Effector CD4-positive, alpha-beta T cell (primary cell): Measurements from ENCODE around the gene ZNF292.
"Not testable (repeated sequence)": the region's sequence is repeated elsewhere in the genome, so short reads cannot be mapped to it uniquely, and the experiment has no call there.

ENCODE experiments used
- DNase-seq: peaks from one replicate; pipeline ENCODE4 v3.0.0-alpha.2; 2020
- total RNA-seq: gene quantifications from one replicate; lab custom pipeline; 2026; lab: John Stamatoyannopoulos, UW

Gene ZNF292
- 305 reads per million, percentile 95 among the genes with 10 or more reads in this experiment for total RNA-seq

DNA sequence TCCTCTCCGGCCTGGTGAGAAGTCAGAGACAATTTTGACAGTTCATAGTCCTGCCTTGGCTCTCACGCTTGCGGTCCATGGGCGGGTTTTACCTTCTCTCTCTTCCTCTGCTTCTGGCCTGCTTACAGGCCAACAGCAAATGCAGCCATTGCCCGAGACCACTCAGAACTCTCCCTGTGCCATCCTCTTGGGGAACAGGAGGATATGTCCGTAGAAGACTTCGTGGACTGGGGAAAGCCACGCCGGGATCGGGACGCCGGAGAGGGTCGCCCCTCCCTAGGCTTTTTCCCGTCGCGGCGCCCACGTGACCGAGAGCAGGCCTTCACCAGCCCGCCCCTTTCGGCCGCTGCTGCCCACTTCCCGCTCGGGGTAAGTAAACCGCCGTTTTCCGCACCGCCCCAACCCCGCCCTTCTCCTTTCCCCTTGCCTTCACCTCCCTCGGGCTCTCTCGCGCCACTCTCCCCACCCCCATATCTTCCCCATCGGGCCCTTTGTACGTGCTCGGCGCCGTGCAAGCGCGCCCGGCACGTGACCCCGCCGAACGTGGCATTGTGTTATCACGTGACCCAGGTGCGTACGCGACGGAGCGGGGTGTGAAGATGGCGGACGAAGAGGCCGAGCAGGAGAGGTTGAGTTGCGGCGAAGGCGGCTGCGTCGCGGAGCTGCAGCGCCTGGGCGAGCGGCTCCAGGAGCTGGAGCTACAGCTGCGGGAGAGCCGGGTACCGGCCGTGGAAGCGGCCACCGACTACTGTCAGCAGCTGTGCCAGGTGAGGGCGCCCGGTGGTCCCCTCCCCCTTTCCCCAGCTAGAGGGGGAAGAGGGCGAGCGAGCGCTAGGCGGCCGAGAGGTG lies at the start of gene ZNF292:
Gene ZNF292, plus strand, starts transcription at position 573 of the 849 bp plus-strand sequence. Its CDS starts 27 bp downstream, at position 600.
- peak; percentile 94 for DNase-seq

DNA sequence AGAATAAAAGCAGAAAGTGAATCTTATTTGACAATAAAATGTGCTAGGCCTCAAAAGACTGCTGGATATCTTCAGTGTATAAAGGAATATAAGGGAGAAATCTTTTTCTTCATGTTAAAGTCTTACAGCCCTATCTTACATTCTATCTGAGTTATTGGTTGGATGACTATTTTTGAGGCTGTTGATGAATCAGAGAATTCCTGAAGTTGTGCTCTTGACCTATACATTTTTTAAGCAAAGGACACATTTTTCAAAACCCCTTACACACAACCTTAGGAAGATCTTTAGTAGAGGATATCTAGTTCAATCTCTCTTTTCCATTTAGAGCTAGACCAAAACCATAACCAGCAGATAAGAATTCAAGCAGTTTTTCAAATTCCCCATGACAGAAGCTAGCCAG lies 49.5 kb upstream of the ZNF292 start:
- DNase-seq = no peak

GRCh38 chr6:87110636-87111035 lies 44.7 kb upstream of the ZNF292 start:
- no peak for DNase-seq

DNA sequence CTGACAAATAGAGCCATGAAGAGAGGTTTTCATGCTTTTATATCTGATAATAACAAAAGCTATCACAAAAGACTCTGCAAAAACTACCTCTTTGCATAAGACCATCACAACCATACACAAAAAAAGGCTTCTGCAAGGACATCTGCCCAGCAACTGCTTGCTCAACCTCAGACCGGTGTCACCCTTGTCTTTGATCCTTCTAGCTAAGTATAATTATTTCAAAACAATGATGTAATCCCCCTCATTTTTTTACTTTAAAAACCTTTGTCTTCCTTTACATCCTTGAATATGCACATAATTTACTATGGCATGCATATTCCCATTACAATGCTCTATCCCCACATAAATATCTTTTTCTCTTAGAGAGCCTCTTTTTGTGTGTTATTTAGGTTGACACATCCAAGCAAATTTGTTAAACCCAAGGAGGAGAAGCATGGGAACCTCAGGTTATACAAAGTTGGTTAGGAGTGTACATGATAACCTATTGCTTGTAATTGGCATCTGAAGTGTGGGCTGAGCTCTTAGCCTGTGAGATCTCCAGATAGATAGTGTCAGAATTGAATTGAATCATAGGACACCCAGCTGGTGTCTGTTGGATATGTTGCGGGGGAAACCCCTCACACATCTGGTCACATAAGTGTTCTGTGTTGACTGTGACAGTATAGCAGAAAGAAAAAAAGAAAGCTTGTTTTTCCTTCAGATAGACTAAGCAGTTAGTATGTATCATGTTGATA lies 39.8 kb upstream of the ZNF292 start:
- DNase-seq = no peak

DNA sequence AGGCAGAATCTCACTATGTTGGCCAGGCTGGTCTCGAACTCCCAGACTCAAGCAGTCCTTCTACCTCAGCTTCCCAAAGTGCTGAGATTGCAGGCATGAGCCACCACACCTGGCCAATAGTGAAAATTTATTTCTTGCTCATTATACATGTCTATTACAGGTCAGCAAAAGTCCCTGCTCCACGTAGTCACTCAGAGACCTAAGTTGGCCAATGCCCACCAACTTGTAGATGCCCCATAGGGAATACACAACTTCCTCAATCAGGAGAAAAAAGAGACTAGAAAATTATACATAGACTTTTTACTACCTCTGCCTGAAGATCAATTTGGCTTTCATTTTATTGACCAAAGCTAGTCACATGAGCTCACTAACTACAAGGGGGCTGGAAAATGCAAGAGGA lies 38.4 kb upstream of the ZNF292 start:
- DNase-seq = no peak

- no peak for DNase-seq
Observed at GRCh38 chr6:87118054-87118453, 37.3 kb upstream of the ZNF292 start.

DNA sequence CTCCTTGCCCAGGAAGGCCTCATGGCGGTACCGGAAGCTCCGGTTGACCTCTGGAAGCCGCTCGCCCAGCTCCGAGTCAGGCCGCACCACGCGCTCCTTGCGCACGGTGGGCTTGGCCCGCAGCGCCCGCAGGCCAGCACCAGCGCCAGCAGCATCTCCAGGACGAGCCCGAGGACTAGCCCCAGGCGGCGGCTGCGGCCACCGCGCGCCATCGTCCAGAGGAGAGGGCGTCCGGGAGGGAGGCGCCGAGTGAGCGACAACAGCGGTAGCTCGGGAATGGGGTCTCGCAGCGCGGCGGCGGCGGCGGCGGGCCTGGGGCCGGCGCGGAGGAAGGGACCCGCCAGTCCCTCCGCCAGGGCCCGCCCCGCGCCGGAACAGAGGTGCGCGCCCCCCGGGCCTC lies 32.9 kb upstream of the ZNF292 start:
- DNase-seq = no peak

- DNase-seq = no peak
Observed at GRCh38 chr6:87124074-87124473, 31.3 kb upstream of the ZNF292 start.

DNA sequence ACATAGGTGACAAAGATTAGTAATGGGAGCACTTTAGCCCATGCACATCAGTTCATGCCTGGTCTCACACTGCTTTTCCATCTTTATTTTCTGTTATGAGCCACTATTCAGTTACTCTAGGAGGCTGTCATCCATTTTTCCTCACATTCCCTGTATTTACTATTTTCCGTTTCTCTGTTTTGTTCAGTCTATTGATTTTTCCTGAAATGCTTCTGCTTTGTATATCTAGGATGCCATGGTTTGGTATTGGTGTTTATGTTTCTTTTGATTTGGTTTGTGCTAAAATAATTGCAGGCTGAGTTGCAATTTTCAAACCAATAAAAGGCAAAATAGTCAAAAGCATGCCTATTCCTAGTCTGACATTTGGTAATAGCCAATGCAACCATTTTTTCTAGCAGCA lies 28.9 kb upstream of the ZNF292 start:
- DNase-seq = no peak

DNA sequence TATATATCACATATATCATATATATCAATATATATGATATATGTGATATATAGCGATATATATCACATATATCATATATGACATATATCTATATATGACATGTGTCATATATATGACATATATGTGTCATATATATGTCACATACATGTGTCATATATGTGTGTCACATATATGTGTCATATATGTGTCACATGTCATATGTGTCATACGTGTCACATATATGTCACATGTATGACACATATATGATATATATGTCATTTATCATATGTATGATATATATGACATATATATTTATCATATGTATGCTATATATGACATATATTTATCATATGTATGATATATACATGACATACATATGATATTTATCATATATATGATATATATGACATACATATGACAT lies 27.6 kb upstream of the ZNF292 start:
- no peak for DNase-seq

DNA sequence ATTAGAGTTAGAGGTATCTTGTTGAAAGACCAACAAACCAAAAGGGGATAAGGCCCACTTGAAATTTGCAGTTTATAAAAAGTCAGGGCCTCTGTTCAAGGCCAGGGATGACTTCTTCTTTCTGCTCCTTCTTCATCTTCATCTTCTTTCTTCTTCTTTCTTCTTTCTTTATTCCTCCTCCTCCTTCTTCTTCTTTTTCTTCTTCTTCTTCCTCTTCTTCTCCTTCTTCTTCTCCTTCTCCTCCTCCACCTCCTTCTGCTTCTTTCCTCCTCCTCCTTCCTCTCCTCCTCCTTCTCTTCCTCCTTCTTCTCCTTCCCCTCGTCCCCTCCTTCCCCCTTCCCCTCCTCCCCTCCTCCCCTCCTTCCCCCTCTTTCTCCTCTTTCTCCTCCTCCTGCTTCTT lies 18.4 kb upstream of the ZNF292 start:
- no peak for DNase-seq

DNA sequence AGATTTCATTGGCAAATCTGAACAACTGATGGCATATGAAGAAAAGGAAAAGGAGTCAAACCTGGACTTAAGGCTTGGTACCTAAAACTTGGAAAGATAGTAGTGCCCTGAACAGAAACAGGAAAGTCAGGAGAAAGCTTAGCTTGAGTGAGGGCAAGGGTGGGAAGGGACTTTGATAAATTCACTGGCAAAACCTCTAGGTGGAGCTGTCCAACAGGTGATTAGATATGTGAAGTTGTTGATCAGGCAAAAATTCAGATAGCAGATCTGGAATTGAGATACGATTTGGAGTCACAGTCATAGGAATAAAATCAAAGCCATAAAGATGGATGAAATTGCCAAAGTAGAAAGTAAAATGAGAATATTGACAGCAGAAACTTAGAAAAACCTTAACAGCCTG lies 16.1 kb upstream of the ZNF292 start:
- peak; percentile 50 for DNase-seq

GRCh38 chr6:87139927-87140326 lies 15.4 kb upstream of the ZNF292 start:
- not testable (repeated sequence) for DNase-seq

DNA sequence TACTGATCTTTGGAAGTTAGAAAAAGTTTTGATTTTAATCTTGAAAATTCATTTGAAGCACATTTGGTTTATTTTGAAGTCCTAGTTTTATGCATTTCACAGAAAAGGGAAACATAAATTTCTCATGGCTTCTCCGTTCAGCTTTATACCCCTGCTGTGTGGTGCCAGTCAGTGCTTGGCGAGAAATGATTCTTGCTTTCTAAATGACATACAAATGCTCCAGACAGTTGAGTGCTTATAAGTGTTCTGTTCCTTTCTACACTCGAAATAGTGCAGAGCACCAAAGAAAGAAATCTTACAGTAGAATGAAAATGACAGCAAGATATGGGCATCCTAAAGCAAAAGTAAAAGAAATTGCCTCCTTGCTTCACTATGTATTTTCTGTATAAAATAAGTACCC lies 9.0 kb upstream of the ZNF292 start:
- no peak for DNase-seq

GRCh38 chr6:87150406-87150805 lies 5.0 kb upstream of the ZNF292 start:
- no peak for DNase-seq

GRCh38 chr6:87151471-87151780 lies 3.9 kb upstream of the ZNF292 start:
- no peak for DNase-seq

DNA sequence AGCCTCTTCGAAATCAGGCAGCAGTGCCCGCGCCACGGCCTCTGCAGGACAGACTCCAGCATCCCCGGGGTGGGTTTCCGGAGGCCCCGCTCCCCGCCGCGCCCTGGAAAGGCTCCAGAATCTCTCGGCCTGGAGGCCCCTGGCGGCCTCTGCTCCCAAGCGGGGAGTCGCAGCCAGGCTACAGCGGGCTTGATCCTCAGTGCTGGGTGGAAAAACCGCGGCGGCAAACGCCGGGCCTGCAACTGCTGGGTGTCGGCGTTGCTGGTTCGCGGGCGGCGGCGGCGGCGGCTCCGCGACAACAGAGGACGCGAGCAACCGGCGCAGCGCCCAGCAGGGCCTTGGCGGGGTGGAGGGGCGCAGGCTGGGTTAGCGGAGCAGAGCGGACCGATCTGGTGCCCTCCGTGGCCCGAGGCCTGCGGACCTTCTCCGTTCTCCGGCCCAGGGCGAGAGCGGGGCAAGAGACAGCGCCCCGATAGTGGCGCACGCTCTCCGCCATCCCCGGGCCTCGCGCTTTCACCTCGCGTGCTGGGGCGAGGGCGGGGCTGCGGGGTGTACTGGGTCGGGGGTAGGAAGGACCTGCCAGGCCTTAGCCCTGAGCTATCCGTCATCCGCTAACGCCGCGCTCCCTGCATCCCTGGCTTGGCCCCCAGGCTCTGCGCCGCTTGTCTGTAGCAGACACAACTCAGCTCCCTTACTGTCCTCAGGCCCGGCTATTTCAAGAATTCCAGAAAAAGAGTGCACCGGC lies 3.4 kb upstream of the ZNF292 start:
- DNase-seq = peak; percentile 51

DNA sequence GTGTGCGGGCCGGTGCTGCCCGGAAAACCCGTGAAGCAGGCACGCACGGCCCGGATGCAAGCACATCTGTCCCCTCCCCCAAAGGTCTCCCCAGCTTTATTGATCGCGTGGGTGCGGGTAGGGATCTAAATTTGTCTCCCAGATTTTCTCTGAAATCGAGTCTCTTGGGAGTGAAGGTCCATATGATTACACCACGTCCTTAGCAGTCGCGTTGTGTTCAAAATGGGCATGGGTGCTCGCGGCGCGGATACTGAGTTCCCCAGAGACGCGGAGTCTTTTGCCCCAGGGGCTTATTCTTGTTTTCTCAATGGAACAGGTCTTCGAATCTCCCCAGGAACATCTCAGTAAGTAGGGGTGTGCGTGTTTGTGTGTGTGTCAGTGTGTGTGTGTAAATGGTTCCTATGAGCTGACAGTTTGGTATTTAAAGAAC lies 2.8 kb upstream of the ZNF292 start:
- DNase-seq = no peak

- no peak for DNase-seq
Observed at GRCh38 chr6:87154641-87154992, 748 bp upstream of the ZNF292 start.

GRCh38 chr6:87155842-87156815 lies 764 bp downstream of the ZNF292 start:
- DNase-seq = peak; percentile 52

GRCh38 chr6:87157596-87157995 lies 2.2 kb downstream of the ZNF292 start:
- DNase-seq = not testable (repeated sequence)

DNA sequence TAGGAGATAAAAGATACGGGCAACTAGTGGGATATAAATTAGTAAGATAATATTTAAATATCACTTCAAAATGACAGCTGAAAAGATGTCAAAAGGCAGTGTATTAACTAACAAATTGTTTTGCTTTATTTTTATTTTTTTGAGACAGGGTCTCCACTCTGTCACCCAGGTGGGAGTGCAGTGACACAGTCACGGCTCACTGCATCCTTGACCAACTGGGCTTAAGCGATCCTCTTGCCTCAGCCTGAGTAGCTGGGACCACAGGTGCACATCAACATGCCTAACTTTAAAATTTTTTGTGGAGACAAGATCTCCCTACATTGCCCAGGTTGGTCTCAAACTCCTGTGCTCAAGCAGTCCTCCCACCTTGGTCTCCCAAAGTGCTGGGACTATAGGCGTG lies 5.9 kb downstream of the ZNF292 start:
- DNase-seq = no peak
